BJ (cell line): Measurements from ENCODE around the gene EXOC3. TPM values are rescaled to one million over a fixed set of nuclear protein-coding genes. Genes with fewer than 3 reads are reported as not detected.

Experiments used
- CTCF ChIA-PET: fragments of 350-600 bp; formaldehyde crosslinking; extraction: SDS; loops from one replicate; lab custom pipeline; 2021; ENCODE audit warnings: antibody characterized with exemption, inconsistent platforms; lab: Yijun Ruan, JAX
- POLR2A ChIA-PET: fragments of 300-600 bp; sonication (Branson Sonifier 250); formaldehyde crosslinking; extraction: SDS; loops from one replicate; lab custom pipeline; 2021; ENCODE audit warnings: antibody characterized with exemption; lab: Charles Lee
- DNase-seq: peaks from one replicate; pipeline ENCODE4 v3.0.0-alpha.2; 2011; ENCODE audit warnings: low read depth
- H3K27me3 ChIP-seq: 2 replicates; pipeline ENCODE4 v1.6.0; 2011; ENCODE audit warnings: low read length; ENCODE audit not compliant: control insufficient read depth, insufficient read depth
- H3K36me3 ChIP-seq: 2 replicates; pipeline ENCODE4 v1.5.1; 2011; ENCODE audit warnings: low read length; ENCODE audit not compliant: control insufficient read depth, insufficient read depth
- H3K4me3 ChIP-seq: 2 replicates; pipeline ENCODE4 v1.5.1; 2011; ENCODE audit warnings: low read depth, mild to moderate bottlenecking, control low read depth, low read length
- polyA minus RNA-seq: library from RNA; depleted of rRNA, polyadenylated mRNA; stranded (reverse); fragments of >200 nt; gene quantifications from 2 replicates; pipeline ENCODE4 v1.2.3, GENCODE V29; 2011; rRNA and poly(A)+ RNA removed
- polyA plus RNA-seq: library from polyadenylated mRNA; depleted of rRNA; stranded (reverse); fragments of >200 nt; gene quantifications from 2 replicates; pipeline ENCODE4 v1.2.3, GENCODE V29; 2011; rRNA removed
- TF ChIP-seq, protein P1 (sequence below): IDR thresholded peaks from 2 replicates; pipeline ENCODE4 v1.5.1; 2011; ENCODE audit warnings: low read depth, mild to moderate bottlenecking, control low read depth, inconsistent platforms, low read length, moderate library complexity; ENCODE audit not compliant: insufficient read depth

EXOC3 gene
- polyA plus RNA-seq: 24.9 and 32.1 TPM in 2 replicates
- polyA minus RNA-seq: 24.5 and 27.8 TPM in 2 replicates

DNA sequence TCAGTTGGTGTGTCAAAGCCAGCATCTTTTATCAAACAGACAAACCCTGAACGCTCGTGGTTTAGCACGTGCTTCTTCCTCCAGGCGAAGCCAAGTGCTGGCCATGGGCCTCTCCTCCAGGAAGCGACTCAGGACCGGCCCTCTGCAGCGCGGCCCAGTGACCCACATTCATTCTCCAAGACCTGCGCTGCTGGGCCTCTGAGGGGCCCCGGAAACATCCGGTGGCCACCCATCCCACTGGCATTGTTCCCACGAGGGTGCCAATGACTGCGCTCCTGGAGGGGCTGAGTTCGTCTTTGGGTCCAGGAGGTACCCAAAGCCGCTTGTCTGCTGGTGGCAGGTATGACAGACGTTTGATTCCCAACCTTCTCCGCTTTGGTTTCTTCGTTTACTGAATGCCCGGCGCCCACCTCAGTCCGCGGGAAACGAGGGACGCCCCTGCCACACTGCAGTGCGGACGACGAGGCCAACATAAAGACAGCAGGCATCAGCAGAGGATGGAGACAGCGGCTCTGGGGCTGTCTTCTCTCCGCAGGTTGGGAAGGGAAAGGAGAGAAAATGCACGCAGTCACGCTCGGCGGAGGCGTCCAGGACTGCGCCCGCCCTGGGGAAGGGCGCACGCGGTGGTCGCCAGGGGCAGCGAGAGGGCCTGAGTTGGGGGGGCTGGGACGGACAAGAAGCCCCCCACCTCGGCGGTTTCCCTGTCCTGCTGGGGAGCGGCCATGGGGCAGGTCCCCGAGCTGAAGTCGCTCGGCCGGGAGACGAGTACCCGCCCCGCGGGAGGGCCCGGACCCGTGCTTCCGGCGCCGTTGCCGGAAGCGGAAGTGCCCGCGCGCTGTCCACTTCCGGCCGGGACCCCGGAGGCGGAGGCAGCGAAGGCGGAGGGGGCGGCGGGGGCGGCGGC is at the start of gene EXOC3:
Gene EXOC3, plus strand, starts transcription at position 842 of the 904 bp plus-strand sequence. CDS start 3,030 bp downstream, outside the sequence.
- TF ChIP-seq, protein P1, sequence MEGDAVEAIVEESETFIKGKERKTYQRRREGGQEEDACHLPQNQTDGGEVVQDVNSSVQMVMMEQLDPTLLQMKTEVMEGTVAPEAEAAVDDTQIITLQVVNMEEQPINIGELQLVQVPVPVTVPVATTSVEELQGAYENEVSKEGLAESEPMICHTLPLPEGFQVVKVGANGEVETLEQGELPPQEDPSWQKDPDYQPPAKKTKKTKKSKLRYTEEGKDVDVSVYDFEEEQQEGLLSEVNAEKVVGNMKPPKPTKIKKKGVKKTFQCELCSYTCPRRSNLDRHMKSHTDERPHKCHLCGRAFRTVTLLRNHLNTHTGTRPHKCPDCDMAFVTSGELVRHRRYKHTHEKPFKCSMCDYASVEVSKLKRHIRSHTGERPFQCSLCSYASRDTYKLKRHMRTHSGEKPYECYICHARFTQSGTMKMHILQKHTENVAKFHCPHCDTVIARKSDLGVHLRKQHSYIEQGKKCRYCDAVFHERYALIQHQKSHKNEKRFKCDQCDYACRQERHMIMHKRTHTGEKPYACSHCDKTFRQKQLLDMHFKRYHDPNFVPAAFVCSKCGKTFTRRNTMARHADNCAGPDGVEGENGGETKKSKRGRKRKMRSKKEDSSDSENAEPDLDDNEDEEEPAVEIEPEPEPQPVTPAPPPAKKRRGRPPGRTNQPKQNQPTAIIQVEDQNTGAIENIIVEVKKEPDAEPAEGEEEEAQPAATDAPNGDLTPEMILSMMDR: no peak
- no peak for DNase-seq
- H3K36me3 ChIP-seq: peaks cover 4% of the 10 kb centered on the region
- ChIA-PET CTCF (no interaction called here), POLR2A (no interaction called here)
- peak within 1 kb of the TSS; percentile 87 for H3K4me3 ChIP-seq
- no peaks in the 10 kb centered on the region for H3K27me3 ChIP-seq

DNA sequence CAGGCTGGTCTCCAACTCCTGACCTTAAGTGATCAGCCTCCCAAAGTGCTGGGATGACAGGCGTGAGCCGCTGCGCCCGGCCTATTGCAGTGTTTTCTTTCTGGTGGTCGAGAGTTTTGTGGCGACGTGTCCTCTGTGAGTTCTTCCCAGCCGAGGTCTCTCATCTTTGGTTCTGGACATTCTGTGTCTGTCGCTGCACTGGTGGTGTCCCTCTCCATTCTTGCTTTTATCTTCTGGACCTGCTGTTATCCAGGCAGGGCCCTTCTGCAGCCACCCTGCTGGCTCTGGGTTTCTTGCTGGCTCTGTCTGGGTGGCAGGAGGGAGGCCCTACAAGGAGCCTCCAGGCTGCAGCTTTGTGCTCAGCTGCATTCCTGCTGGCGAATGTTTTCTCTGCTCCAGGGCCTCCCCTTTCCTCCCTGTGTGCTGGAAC is 49.1 kb upstream of the EXOC3 start:
- CTCF ChIA-PET: interaction anchor here (1.0 to 1.3 kb wide), 3 partner anchors 11 to 31 kb away, joined by 3 read pairs; no protein-coding TSS in a partner anchor
- DNase-seq: no peak
- H3K27me3 ChIP-seq: no peaks in the 10 kb centered on the region
- TF ChIP-seq, protein P1: no peak
- POLR2A ChIA-PET: interaction anchor here (0.6 kb wide), 2 partner anchors 25 to 129 kb away, joined by 3 to 12 read pairs; no protein-coding TSS in a partner anchor
- peaks cover 11% of the 10 kb centered on the region for H3K36me3 ChIP-seq
- no peak overlapping the region for H3K4me3 ChIP-seq

DNA sequence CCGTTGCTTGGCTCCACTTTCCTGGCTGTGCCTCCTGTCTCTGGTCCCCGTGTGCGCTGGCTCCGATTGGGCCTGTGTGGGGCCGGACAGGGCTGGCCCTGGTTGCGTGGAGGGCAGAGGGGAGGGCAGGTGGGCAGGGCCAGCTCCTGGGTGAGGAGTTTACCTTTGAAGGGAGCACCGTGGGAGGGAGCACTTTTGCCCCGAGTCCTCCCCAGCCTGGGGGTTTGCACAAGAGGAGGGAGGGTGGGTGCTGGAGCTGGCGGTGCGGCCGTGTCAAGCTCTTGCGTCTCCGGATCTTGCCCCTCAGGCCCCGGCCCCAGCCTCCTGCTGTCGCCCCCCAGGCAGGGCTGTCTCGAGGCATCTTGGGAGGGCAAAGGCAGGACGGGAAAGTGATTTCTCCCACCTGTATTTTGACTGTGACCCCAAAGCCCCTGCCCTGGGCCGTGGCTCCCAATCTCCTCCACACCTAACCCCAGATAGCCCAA is 48.3 kb upstream of the EXOC3 start:
- DNase-seq: no peak
- TF ChIP-seq, protein P1: no peak
- CTCF ChIA-PET: interaction anchor here (0.7 to 1.5 kb wide), 6 partner anchors 10 to 74 kb away, joined by 3 to 5 read pairs (median 3); no protein-coding TSS in a partner anchor
- POLR2A ChIA-PET: interaction anchor here (1.1 kb wide), 1 partner anchor 26 kb away, joined by 3 read pairs; no protein-coding TSS in a partner anchor
- no peaks in the 10 kb centered on the region for H3K27me3 ChIP-seq
- H3K4me3 ChIP-seq: no peak overlapping the region
- H3K36me3 ChIP-seq: peaks cover 9% of the 10 kb centered on the region

- POLR2A ChIA-PET: interaction anchor here (1.1 kb wide), 1 partner anchor 27 kb away, joined by 3 read pairs; no protein-coding TSS in a partner anchor
- CTCF ChIA-PET: interaction anchor here (1.0 to 1.5 kb wide), 4 partner anchors 12 to 42 kb away, joined by 3 to 5 read pairs (median 4); no protein-coding TSS in a partner anchor
- TF ChIP-seq, protein P1: no peak
- H3K27me3 ChIP-seq: no peaks in the 10 kb centered on the region
- peaks cover 7% of the 10 kb centered on the region for H3K36me3 ChIP-seq
- DNase-seq: peak; percentile 91
- H3K4me3 ChIP-seq: no peak overlapping the region
Observed at GRCh38 chr5:395156-395920, 47.6 kb upstream of the EXOC3 start.
